Activated CD8-positive, alpha-beta memory T cell treated with anti-CD3 and anti-CD28 coated beads for 24 hours (primary cell): ENCODE data around the gene ERF.

Experiments used
- DNase-seq: peaks from one replicate; pipeline ENCODE4 v3.0.0-alpha.2; 2020

Gene ERF

GRCh38 chr19:42234364-42234763, 20.6 kb downstream of the ERF start:
- DNase-seq: no peak

GRCh38 chr19:42233678-42234292, 21.1 kb downstream of the ERF start:
- no peak for DNase-seq

GRCh38 chr19:42233106-42233505, 21.8 kb downstream of the ERF start:
- DNase-seq: no peak

GRCh38 chr19:42232435-42232834, 22.5 kb downstream of the ERF start:
- DNase-seq: no peak

DNA sequence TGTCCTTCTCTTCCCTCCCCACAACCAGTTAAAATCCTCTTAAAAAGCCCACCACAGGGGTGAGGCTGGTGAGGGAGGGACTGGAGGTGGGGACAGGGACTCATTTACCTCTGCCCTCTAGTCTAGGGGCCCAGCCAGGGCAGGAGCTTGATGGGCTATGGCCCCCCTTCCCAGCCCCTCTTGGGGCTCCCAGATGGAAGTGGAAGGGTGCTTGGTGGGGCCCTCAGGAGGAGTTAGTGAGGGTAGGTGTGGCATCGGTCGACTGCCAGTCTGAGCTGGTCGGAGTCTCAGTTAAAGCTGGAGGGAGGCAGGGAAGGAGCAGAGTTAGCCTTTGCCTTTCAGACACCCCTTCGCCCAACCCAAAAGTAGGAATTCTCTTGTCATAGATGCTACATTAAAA, 24.4 kb downstream of the ERF start:
- no peak for DNase-seq

DNA sequence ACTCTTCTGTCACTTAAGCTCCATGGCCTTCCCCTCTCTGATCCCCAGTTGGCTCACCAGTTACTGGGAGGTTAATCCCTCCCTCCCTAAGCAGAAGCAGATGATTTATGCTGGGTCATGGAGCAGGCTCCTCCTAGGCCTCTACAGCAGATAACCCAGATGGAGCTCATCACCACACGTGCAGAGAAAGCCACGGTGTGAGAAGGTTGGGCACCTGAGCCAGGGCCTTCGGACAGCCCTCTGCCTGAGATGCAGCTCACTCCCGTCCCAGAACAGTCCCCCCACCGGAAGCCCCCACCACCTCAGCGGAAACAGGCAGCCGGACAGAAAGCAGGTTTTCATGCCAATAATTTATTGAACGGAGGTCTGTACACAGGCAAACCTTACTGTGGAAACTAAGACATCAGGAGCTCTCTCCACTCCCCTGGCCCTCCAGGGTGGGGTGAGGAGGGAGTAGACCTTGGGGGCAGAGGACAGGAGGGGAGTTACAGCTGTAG, 25.0 kb downstream of the ERF start:
- no peak for DNase-seq

- no peak for DNase-seq
Measured at GRCh38 chr19:42229301-42229854, 25.6 kb downstream of the ERF start.

GRCh38 chr19:42228641-42229040, 26.3 kb downstream of the ERF start:
- no peak for DNase-seq

GRCh38 chr19:42226886-42227285, 28.0 kb downstream of the ERF start:
- DNase-seq: no peak

- no peak for DNase-seq
Measured at GRCh38 chr19:42225718-42226292, 29.1 kb downstream of the ERF start.

- no peak for DNase-seq
Measured at GRCh38 chr19:42224940-42225717, 29.8 kb downstream of the ERF start.

DNA sequence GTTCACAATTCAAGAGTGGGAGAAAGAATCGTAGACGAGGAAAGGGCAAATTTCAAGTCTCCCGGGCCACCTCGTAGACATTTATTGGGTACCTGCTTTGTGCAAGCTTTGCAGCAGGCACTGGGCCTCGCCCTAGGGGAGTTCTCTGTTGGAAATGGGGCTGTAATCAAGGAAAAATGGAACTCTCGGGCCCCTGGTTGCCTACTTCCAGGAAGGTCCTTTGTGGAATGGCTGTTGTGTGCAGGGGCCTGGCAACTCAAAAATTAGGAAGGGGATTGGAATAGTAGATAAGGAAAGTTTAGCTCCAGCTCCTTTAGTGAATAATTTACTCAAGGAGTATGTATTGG, 34.2 kb downstream of the ERF start:
- DNase-seq: no peak

- peak; percentile 97 for DNase-seq
Measured at GRCh38 chr19:42219812-42220750, 34.8 kb downstream of the ERF start, which contains the start of gene ZNF526. Gene ZNF526 (plus strand): TSS chr19:42220312. CDS start chr19:42224404, 4,092 bp downstream.

- peak; percentile 100 for DNase-seq
Measured at GRCh38 chr19:42217520-42218437, 37.1 kb downstream of the ERF start, which contains the start of gene DEDD2. Gene DEDD2 (minus strand): TSS chr19:42217677. CDS start chr19:42217007, 670 bp downstream.

- DNase-seq: no peak
Measured at GRCh38 chr19:42216653-42217519, 38.0 kb downstream of the ERF start.

GRCh38 chr19:42214810-42215485, 40.0 kb downstream of the ERF start:
- no peak for DNase-seq

- DNase-seq: no peak
Measured at GRCh38 chr19:42212886-42213285, 42.0 kb downstream of the ERF start.

- no peak for DNase-seq
Measured at GRCh38 chr19:42208612-42209011, 46.3 kb downstream of the ERF start.

DNA sequence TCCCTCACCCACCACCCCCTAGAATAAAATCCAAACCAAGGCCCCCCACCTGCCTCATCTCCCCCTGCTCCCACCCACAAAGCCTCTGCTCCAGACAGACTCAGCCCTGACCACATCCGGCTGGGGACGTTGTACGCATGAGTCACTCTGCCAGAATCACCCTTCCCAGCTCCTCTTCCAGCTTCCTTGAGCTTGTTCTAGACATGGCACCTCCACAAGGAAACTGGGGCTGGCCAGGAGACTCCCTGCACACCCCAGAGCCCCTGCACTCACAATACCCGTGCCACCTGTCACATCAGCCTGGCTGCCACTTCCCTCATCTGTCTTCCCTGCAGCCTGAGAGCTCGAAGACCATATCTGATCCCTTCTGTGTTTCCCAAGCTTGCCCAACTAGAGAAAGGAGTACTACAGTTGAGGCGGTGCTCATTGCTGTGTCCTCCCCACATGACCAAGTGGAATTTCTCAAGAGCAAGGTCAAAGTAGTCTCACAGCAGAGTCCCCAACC, 47.1 kb downstream of the ERF start:
- no peak for DNase-seq
